Measurements from ENCODE around the gene BCLAF1.

The BCLAF1 gene

DNA sequence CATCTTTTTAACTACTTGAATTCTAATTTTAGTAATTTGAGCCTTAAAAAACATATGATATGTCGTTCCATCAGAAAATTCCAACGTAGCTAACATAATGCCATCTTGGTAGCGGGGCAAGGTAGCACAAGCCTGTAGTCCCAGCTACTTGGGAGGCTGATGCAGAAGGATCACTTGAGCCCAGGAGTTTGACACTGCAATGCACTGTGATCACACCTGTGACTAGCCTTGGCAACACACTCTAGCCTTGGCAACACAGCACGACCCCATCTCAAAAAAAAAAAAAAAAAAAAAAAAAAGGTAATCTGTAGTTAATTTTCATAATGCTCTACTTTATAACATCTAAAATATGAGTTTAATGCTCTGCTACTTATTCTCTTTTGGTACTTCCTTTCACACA, 6.7 kb downstream of the BCLAF1 start:
- no peak overlapping the region for H2BK15ac ChIP-seq (ENCODE audit: low read length)
- H3K18ac ChIP-seq (ENCODE audit: low read length): no peak overlapping the region
- H3K79me1 ChIP-seq (ENCODE audit: low read depth, low read length): peaks cover 4% of the 10 kb centered on the region
- no CpG with 5 or more reads among the region's 4 CpGs for WGBS, 2 donors (ENCODE audit: extremely low coverage in 2 of 2, insufficient read length in 2 of 2, insufficient replicate concordance in 1 of 2)
- H3K4me3 ChIP-seq (ENCODE audit: low read length in 2 of 2): no peak overlapping the region
- no peak overlapping the region for H3K27ac ChIP-seq (replicated peaks; ENCODE audit: low read length)
- H2AFZ ChIP-seq (ENCODE audit: low read length): no peak overlapping the region
- no peak overlapping the region for H2BK5ac ChIP-seq (ENCODE audit: low read length)
- H2BK12ac ChIP-seq (ENCODE audit: low read length): no peak overlapping the region
- H3K36me3 ChIP-seq (replicated peaks in 1 of 2; ENCODE audit: control insufficient read depth in 2 of 2, insufficient read depth in 2 of 2, low read length in 2 of 2): peaks cover 0 to 63% of the 10 kb centered on the region in 2 donors
- H3K4ac ChIP-seq (ENCODE audit: low read length): no peak overlapping the region
- no peak overlapping the region for H3K9ac ChIP-seq (ENCODE audit: low read depth, low read length, poor library complexity)
- H2BK120ac ChIP-seq (ENCODE audit: low read depth, low read length): no peak overlapping the region
- no peak overlapping the region for H3K4me2 ChIP-seq (ENCODE audit: insufficient read depth, low read length, poor library complexity, severe bottlenecking)
- H3K14ac ChIP-seq (ENCODE audit: low read length): no peak overlapping the region
- no peaks in the 10 kb centered on the region for H3K9me3 ChIP-seq (replicated peaks in 1 of 2; ENCODE audit: control insufficient read depth in 2 of 2, insufficient read depth in 1 of 2, low read depth in 1 of 2, low read length in 2 of 2)
- no peak overlapping the region for H4K91ac ChIP-seq (ENCODE audit: low read depth, low read length, poor library complexity)
- no peak overlapping the region for H3K23ac ChIP-seq (ENCODE audit: low read depth, low read length, poor library complexity)
- H4K8ac ChIP-seq (ENCODE audit: low read depth, low read length): no peak overlapping the region
- no peak for DNase-seq (ENCODE audit: low spot score)
- H3K4me1 ChIP-seq (ENCODE audit: control insufficient read depth in 2 of 2, insufficient read depth in 1 of 2, low read depth in 1 of 2, low read length in 2 of 2): peaks cover 1 to 3% of the 10 kb centered on the region in 2 donors
- no peak overlapping the region for H2AK5ac ChIP-seq (ENCODE audit: low read depth, low read length)
- H3K27me3 ChIP-seq (ENCODE audit: control insufficient read depth in 3 of 3, insufficient read depth in 3 of 3, low read depth in 1 of 3, low read length in 3 of 3): no peaks in the 10 kb centered on the region

DNA sequence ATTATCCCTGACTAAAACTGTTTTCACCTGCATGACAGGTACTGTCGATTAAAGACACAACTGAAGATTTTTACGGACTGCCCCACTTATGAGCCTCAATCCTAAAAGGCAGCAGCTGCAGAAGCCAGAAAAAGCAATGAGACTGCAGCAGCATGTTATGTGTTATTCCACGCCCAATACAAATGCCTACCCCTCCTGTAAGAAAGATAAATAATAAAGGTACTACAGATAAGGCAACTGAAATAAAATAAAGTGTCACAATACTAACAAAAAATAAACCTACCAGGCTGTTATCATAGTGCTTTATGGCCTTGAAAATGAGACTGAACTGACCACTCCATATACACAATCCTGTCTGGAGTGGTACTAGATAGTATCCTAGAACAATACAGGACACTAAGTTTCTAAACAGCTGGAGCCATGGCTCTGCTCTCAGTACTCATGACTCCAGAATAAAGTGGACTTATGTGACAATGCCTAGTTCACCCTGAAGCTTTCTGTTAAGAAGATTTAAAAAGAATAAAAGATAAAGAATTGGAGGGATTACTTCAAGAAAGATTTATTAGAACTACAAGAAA, 9.5 kb downstream of the BCLAF1 start:
- Histone ChIP-seq H2BK12ac (ENCODE audit: low read length) (no peak overlapping the region), H3K36me3 (replicated peaks in 1 of 2; ENCODE audit: control insufficient read depth in 2 of 2, insufficient read depth in 2 of 2, low read length in 2 of 2) (peaks cover 2 to 76% of the 10 kb centered on the region in 2 donors), H3K4me3 (ENCODE audit: low read length in 2 of 2) (no peak overlapping the region), H3K79me1 (ENCODE audit: low read depth, low read length) (no peaks in the 10 kb centered on the region), H3K14ac (ENCODE audit: low read length) (no peak overlapping the region), H3K9me3 (replicated peaks in 1 of 2; ENCODE audit: control insufficient read depth in 2 of 2, insufficient read depth in 1 of 2, low read depth in 1 of 2, low read length in 2 of 2) (no peaks in the 10 kb centered on the region), H3K4ac (ENCODE audit: low read length) (no peak overlapping the region), H3K4me1 (ENCODE audit: control insufficient read depth in 2 of 2, insufficient read depth in 1 of 2, low read depth in 1 of 2, low read length in 2 of 2) (no peaks in the 10 kb centered on the region), H2BK5ac (ENCODE audit: low read length) (no peak overlapping the region), H2AFZ (ENCODE audit: low read length) (no peak overlapping the region), H3K27me3 (ENCODE audit: control insufficient read depth in 3 of 3, insufficient read depth in 3 of 3, low read depth in 1 of 3, low read length in 3 of 3) (no peaks in the 10 kb centered on the region), H3K4me2 (ENCODE audit: insufficient read depth, low read length, poor library complexity, severe bottlenecking) (no peak overlapping the region), H2BK15ac (ENCODE audit: low read length) (no peak overlapping the region), H2BK120ac (ENCODE audit: low read depth, low read length) (no peak overlapping the region), H2AK5ac (ENCODE audit: low read depth, low read length) (no peak overlapping the region), H4K8ac (ENCODE audit: low read depth, low read length) (no peak overlapping the region), H3K27ac (replicated peaks; ENCODE audit: low read length) (no peak overlapping the region), H4K91ac (ENCODE audit: low read depth, low read length, poor library complexity) (no peak overlapping the region), H3K23ac (ENCODE audit: low read depth, low read length, poor library complexity) (no peak overlapping the region), H3K9ac (ENCODE audit: low read depth, low read length, poor library complexity) (no peak overlapping the region), H3K18ac (ENCODE audit: low read length) (no peak overlapping the region)
- WGBS, 2 donors (ENCODE audit: extremely low coverage in 2 of 2, insufficient read length in 2 of 2, insufficient replicate concordance in 1 of 2): no CpG with 5 or more reads among the region's 3 CpGs
- DNase-seq (ENCODE audit: low spot score): no peak

DNA sequence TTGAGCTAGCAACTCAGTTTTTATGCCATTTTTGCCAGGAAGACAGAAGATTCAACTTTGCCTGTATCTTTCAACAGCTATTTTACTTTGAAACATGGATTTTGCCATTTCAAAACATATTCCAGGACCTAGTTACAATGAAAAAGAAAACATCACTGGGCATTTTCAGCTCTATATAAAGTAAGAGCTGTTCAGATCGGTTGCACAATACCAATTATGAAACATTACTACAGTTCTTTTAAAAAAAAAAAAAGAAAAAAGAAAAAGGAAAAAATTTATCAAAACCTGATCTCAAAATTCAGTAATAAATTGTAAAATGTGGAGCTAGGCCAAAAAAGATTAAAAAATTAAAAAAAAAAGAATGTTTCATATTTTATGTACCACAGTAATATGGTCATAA, 15.6 kb downstream of the BCLAF1 start:
- H4K91ac ChIP-seq (ENCODE audit: low read depth, low read length, poor library complexity): no peak overlapping the region
- no peak overlapping the region for H3K14ac ChIP-seq (ENCODE audit: low read length)
- no peak overlapping the region for H4K8ac ChIP-seq (ENCODE audit: low read depth, low read length)
- WGBS, 2 donors (ENCODE audit: extremely low coverage in 2 of 2, insufficient read length in 2 of 2, insufficient replicate concordance in 1 of 2): no CpG with 5 or more reads among the region's 1 CpG
- H3K9ac ChIP-seq (ENCODE audit: low read depth, low read length, poor library complexity): no peak overlapping the region
- no peak overlapping the region for H2AK5ac ChIP-seq (ENCODE audit: low read depth, low read length)
- no peak overlapping the region for H2BK120ac ChIP-seq (ENCODE audit: low read depth, low read length)
- H3K4me3 ChIP-seq (ENCODE audit: low read length in 2 of 2): no peak overlapping the region
- H3K18ac ChIP-seq (ENCODE audit: low read length): no peak overlapping the region
- H2AFZ ChIP-seq (ENCODE audit: low read length): no peak overlapping the region
- peaks cover 13 to 92% of the 10 kb centered on the region in 2 donors for H3K36me3 ChIP-seq (replicated peaks in 1 of 2; ENCODE audit: control insufficient read depth in 2 of 2, insufficient read depth in 2 of 2, low read length in 2 of 2)
- no peak overlapping the region for H3K27ac ChIP-seq (replicated peaks; ENCODE audit: low read length)
- H3K4me1 ChIP-seq (ENCODE audit: control insufficient read depth in 2 of 2, insufficient read depth in 1 of 2, low read depth in 1 of 2, low read length in 2 of 2): no peaks in the 10 kb centered on the region
- no peak overlapping the region for H3K4me2 ChIP-seq (ENCODE audit: insufficient read depth, low read length, poor library complexity, severe bottlenecking)
- no peak overlapping the region for H3K23ac ChIP-seq (ENCODE audit: low read depth, low read length, poor library complexity)
- H3K4ac ChIP-seq (ENCODE audit: low read length): no peak overlapping the region
- no peak overlapping the region for H2BK12ac ChIP-seq (ENCODE audit: low read length)
- no peaks in the 10 kb centered on the region for H3K79me1 ChIP-seq (ENCODE audit: low read depth, low read length)
- H2BK5ac ChIP-seq (ENCODE audit: low read length): no peak overlapping the region
- no peak overlapping the region for H2BK15ac ChIP-seq (ENCODE audit: low read length)
- no peaks in the 10 kb centered on the region for H3K27me3 ChIP-seq (ENCODE audit: control insufficient read depth in 3 of 3, insufficient read depth in 3 of 3, low read depth in 1 of 3, low read length in 3 of 3)
- DNase-seq (ENCODE audit: low spot score): no peak
- H3K9me3 ChIP-seq (replicated peaks in 1 of 2; ENCODE audit: control insufficient read depth in 2 of 2, insufficient read depth in 1 of 2, low read depth in 1 of 2, low read length in 2 of 2): no peaks in the 10 kb centered on the region

DNA sequence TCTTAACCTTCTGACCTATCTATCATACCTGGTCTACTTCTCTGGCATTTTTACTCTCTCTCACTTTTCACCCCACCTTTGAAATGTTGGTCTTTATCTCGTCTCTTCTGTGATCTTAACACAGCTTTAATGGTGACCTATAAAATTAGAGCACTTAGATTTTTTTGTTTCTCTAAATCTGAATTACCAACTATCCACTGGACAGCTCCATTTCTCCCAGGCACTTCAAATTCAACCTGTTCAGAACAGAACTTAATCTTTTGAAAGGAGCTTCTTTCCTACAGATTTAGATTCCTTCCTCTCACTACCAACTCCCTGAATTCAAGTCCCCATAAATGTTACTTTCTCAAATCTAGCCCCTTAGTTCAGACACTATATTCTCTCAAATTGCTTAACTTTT, 24.5 kb downstream of the BCLAF1 start:
- no peaks in the 10 kb centered on the region for H3K9me3 ChIP-seq (replicated peaks in 1 of 2; ENCODE audit: control insufficient read depth in 2 of 2, insufficient read depth in 1 of 2, low read depth in 1 of 2, low read length in 2 of 2)
- H3K27me3 ChIP-seq (ENCODE audit: control insufficient read depth in 3 of 3, insufficient read depth in 3 of 3, low read depth in 1 of 3, low read length in 3 of 3): no peaks in the 10 kb centered on the region
- H2BK120ac ChIP-seq (ENCODE audit: low read depth, low read length): no peak overlapping the region
- H4K8ac ChIP-seq (ENCODE audit: low read depth, low read length): no peak overlapping the region
- no peak overlapping the region for H2BK5ac ChIP-seq (ENCODE audit: low read length)
- H2BK12ac ChIP-seq (ENCODE audit: low read length): no peak overlapping the region
- H3K4me2 ChIP-seq (ENCODE audit: insufficient read depth, low read length, poor library complexity, severe bottlenecking): no peak overlapping the region
- H3K18ac ChIP-seq (ENCODE audit: low read length): no peak overlapping the region
- H2BK15ac ChIP-seq (ENCODE audit: low read length): no peak overlapping the region
- no peak overlapping the region for H3K4ac ChIP-seq (ENCODE audit: low read length)
- H3K23ac ChIP-seq (ENCODE audit: low read depth, low read length, poor library complexity): no peak overlapping the region
- no CpG with 5 or more reads among the region's 1 CpG for WGBS, 2 donors (ENCODE audit: extremely low coverage in 2 of 2, insufficient read length in 2 of 2, insufficient replicate concordance in 1 of 2)
- no peaks in the 10 kb centered on the region for H3K79me1 ChIP-seq (ENCODE audit: low read depth, low read length)
- H4K91ac ChIP-seq (ENCODE audit: low read depth, low read length, poor library complexity): no peak overlapping the region
- no peak for DNase-seq (ENCODE audit: low spot score)
- H3K4me1 ChIP-seq (ENCODE audit: control insufficient read depth in 2 of 2, insufficient read depth in 1 of 2, low read depth in 1 of 2, low read length in 2 of 2): no peaks in the 10 kb centered on the region
- no peak overlapping the region for H2AK5ac ChIP-seq (ENCODE audit: low read depth, low read length)
- no peak overlapping the region for H3K9ac ChIP-seq (ENCODE audit: low read depth, low read length, poor library complexity)
- H2AFZ ChIP-seq (ENCODE audit: low read length): no peak overlapping the region
- H3K4me3 ChIP-seq (ENCODE audit: low read length in 2 of 2): no peak overlapping the region
- H3K36me3 ChIP-seq (replicated peaks in 1 of 2; ENCODE audit: control insufficient read depth in 2 of 2, insufficient read depth in 2 of 2, low read length in 2 of 2): peaks cover 13 to 100% of the 10 kb centered on the region in 2 donors
- H3K27ac ChIP-seq (replicated peaks; ENCODE audit: low read length): no peak overlapping the region
- no peak overlapping the region for H3K14ac ChIP-seq (ENCODE audit: low read length)

Measured in neuronal stem cell (in vitro differentiated cells).